ENCODE data around the gene SLC6A8. TPM values are rescaled to one million over a fixed set of nuclear protein-coding genes. Genes with fewer than 3 reads are reported as not detected.
"Not testable (repeated sequence)": the region's sequence is repeated elsewhere in the genome, so short reads cannot be mapped to it uniquely, and the experiment has no call there.

SLC6A8 gene
- total RNA-seq, 2 experiments from 2014 or later = 0.42 to 0.71 TPM

DNA sequence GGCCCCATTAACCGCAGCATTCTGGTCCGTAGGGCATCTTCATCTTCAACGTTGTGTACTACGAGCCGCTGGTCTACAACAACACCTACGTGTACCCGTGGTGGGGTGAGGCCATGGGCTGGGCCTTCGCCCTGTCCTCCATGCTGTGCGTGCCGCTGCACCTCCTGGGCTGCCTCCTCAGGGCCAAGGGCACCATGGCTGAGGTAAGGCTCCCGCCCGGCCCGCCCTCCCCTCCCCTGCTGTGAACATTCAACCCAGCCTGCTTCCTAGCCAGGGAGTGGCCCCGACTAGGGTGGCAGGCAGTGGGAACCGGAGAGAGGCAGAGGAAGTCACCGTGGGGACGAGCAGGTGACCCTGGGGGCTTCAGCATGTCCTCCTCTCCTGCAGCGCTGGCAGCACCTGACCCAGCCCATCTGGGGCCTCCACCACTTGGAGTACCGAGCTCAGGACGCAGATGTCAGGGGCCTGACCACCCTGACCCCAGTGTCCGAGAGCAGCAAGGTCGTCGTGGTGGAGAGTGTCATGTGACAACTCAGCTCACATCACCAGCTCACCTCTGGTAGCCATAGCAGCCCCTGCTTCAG, 7.1 kb downstream of the SLC6A8 start:
- POLR2A ChIA-PET = no interaction called here
- no peak for DNase-seq
- no peak overlapping the region for H3K4me3 Mint-ChIP-seq
- H3K27ac Mint-ChIP-seq = no peak overlapping the region
- Histone ChIP-seq H3K27me3 (ENCODE audit: control insufficient read depth in 1 of 2, insufficient read depth in 2 of 2, low read length in 2 of 2) (peaks cover 0 to under 1% of the 10 kb centered on the region in 2 experiments), H3K4me3 (ENCODE audit: low read length) (no peak overlapping the region), H3K36me3 (ENCODE audit: insufficient read depth, low read length) (peaks cover 5% of the 10 kb centered on the region), H3K27ac (ENCODE audit: low read depth in 1 of 2, low read length in 2 of 2) (no peak overlapping the region), H3K4me1 (ENCODE audit: insufficient read depth, low read length) (no peaks in the 10 kb centered on the region), H3K9me3 (ENCODE audit: control insufficient read depth in 1 of 2, insufficient read depth in 1 of 2, low read length in 2 of 2) (no peaks in the 10 kb centered on the region)
- no peaks in the 10 kb centered on the region for H3K4me1 Mint-ChIP-seq (ENCODE audit: low read depth)
- H3K27me3 Mint-ChIP-seq = no peaks in the 10 kb centered on the region
- intact Hi-C loops (cut with DNase I, micrococcal nuclease) = no loop called here
- peaks cover 18% of the 10 kb centered on the region for H3K36me3 Mint-ChIP-seq (ENCODE audit: low read depth)
- CTCF ChIA-PET = no interaction called here
- ATAC-seq (ENCODE audit: poor library complexity) = no peak
- H3K9me3 Mint-ChIP-seq = no peaks in the 10 kb centered on the region
- TF ChIP-seq, protein P1, sequence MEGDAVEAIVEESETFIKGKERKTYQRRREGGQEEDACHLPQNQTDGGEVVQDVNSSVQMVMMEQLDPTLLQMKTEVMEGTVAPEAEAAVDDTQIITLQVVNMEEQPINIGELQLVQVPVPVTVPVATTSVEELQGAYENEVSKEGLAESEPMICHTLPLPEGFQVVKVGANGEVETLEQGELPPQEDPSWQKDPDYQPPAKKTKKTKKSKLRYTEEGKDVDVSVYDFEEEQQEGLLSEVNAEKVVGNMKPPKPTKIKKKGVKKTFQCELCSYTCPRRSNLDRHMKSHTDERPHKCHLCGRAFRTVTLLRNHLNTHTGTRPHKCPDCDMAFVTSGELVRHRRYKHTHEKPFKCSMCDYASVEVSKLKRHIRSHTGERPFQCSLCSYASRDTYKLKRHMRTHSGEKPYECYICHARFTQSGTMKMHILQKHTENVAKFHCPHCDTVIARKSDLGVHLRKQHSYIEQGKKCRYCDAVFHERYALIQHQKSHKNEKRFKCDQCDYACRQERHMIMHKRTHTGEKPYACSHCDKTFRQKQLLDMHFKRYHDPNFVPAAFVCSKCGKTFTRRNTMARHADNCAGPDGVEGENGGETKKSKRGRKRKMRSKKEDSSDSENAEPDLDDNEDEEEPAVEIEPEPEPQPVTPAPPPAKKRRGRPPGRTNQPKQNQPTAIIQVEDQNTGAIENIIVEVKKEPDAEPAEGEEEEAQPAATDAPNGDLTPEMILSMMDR (IDR thresholded peaks at IDR 0.05) = no peak

DNA sequence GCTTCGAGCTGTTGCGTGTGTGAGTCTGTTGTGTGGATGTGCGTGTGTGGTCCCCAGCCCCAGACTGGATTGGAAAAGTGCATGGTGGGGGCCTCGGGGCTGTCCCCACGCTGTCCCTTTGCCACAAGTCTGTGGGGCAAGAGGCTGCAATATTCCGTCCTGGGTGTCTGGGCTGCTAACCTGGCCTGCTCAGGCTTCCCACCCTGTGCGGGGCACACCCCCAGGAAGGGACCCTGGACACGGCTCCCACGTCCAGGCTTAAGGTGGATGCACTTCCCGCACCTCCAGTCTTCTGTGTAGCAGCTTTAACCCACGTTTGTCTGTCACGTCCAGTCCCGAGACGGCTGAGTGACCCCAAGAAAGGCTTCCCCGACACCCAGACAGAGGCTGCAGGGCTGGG, 8.4 kb downstream of the SLC6A8 start:
- Mint-ChIP-seq H3K4me1 (ENCODE audit: low read depth) (no peaks in the 10 kb centered on the region), H3K36me3 (ENCODE audit: low read depth) (peaks cover 26% of the 10 kb centered on the region), H3K27ac (no peak overlapping the region), H3K9me3 (no peaks in the 10 kb centered on the region), H3K27me3 (no peaks in the 10 kb centered on the region), H3K4me3 (no peak overlapping the region)
- ChIA-PET POLR2A (no interaction called here), CTCF (no interaction called here)
- TF ChIP-seq, protein P1 (IDR thresholded peaks at IDR 0.05) = no peak
- Histone ChIP-seq H3K36me3 (ENCODE audit: insufficient read depth, low read length) (peaks cover 10% of the 10 kb centered on the region), H3K4me3 (ENCODE audit: low read length) (no peak overlapping the region), H3K27ac (ENCODE audit: low read depth in 1 of 2, low read length in 2 of 2) (no peak overlapping the region), H3K4me1 (ENCODE audit: insufficient read depth, low read length) (no peaks in the 10 kb centered on the region), H3K9me3 (ENCODE audit: control insufficient read depth in 1 of 2, insufficient read depth in 1 of 2, low read length in 2 of 2) (no peaks in the 10 kb centered on the region), H3K27me3 (ENCODE audit: control insufficient read depth in 1 of 2, insufficient read depth in 2 of 2, low read length in 2 of 2) (no peaks in the 10 kb centered on the region)
- intact Hi-C loops (cut with DNase I, micrococcal nuclease) = no loop called here
- DNase-seq (no peak), ATAC-seq (ENCODE audit: poor library complexity) (no peak)

DNA sequence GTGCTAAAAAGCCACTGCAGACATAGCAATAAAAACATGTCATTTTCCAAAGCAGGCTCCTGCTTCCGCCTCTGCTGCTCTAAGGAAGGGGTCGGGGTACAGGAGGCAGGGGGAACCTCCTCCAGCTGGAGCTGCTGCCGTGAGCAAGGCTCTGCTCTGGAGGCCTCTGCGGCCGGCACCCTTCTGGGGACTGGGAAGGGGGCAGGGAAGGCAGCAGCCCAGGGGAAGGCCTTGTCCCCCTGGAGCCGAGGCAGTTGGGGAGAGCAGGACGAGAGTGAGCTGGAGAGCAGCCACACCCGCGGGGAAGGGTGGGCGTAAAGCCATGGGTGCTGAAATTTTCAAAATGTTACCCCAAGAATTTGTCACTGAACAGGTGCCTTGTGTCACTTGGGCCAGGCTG, 8.8 kb downstream of the SLC6A8 start:
- POLR2A ChIA-PET; H3K9me3 Mint-ChIP-seq; H3K4me3 ChIP-seq (ENCODE audit: low read length); CTCF ChIA-PET; ATAC-seq (ENCODE audit: poor library complexity); H3K27me3 Mint-ChIP-seq; H3K27ac ChIP-seq (ENCODE audit: low read depth in 1 of 2, low read length in 2 of 2); intact Hi-C loops (cut with DNase I, micrococcal nuclease); H3K27ac Mint-ChIP-seq; H3K27me3 ChIP-seq (ENCODE audit: control insufficient read depth in 1 of 2, insufficient read depth in 2 of 2, low read length in 2 of 2); H3K4me3 Mint-ChIP-seq; DNase-seq; H3K9me3 ChIP-seq (ENCODE audit: control insufficient read depth in 1 of 2, insufficient read depth in 1 of 2, low read length in 2 of 2); H3K4me1 Mint-ChIP-seq (ENCODE audit: low read depth); H3K4me1 ChIP-seq (ENCODE audit: insufficient read depth, low read length): not testable (repeated sequence)
- H3K36me3 ChIP-seq (ENCODE audit: insufficient read depth, low read length) = peaks cover 12% of the 10 kb centered on the region
- peaks cover 26% of the 10 kb centered on the region for H3K36me3 Mint-ChIP-seq (ENCODE audit: low read depth)

DNA sequence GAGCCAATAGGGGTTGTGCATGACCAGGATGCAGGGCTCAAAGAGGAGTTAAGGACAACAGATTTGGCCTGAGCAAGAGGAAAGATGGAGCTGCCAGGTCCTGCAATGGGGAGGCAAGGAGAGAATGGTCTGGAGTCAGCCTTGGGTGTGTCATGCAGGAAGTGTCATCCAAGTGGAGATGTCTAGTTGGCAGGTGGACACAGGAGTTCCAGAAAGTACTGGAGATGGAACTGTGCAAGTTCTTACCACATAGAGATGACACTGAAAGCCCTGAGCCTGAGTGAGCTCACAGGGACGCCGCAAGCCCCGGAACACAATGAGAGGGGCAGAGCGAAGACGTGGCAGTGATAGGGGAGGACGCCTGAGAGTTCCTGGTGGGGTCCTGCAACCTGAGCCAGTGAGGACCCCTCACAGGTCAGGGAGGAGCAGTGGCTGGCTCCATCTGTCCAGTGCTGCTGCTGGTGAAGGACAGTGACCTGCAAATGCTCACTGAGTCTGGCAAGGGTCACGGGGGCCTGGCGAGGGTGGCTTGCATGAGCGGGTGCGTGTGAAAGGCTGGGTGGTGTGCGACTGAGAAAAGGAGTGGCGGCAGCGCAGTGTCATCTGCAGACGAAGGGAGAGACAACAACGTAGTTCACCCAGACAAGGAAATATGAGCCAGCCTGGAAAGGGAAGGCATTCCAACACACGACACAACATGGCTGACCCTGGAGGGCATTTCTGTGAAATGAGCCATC, 9.4 kb downstream of the SLC6A8 start:
- not testable (repeated sequence) for ATAC-seq (ENCODE audit: poor library complexity)

More for the DNA sequence above, 9.4 kb downstream of the SLC6A8 start:
- H3K27me3 Mint-ChIP-seq; CTCF ChIA-PET; H3K9me3 Mint-ChIP-seq; H3K4me3 ChIP-seq (ENCODE audit: low read length); intact Hi-C loops (cut with DNase I, micrococcal nuclease); H3K4me1 ChIP-seq (ENCODE audit: insufficient read depth, low read length); H3K27me3 ChIP-seq (ENCODE audit: control insufficient read depth in 1 of 2, insufficient read depth in 2 of 2, low read length in 2 of 2); H3K9me3 ChIP-seq (ENCODE audit: control insufficient read depth in 1 of 2, insufficient read depth in 1 of 2, low read length in 2 of 2); H3K4me1 Mint-ChIP-seq (ENCODE audit: low read depth); H3K4me3 Mint-ChIP-seq; H3K27ac Mint-ChIP-seq; H3K27ac ChIP-seq (ENCODE audit: low read depth in 1 of 2, low read length in 2 of 2); POLR2A ChIA-PET; DNase-seq: not testable (repeated sequence)
- H3K36me3 Mint-ChIP-seq (ENCODE audit: low read depth) = peaks cover 26% of the 10 kb centered on the region
- H3K36me3 ChIP-seq (ENCODE audit: insufficient read depth, low read length) = peaks cover 16% of the 10 kb centered on the region
